Measurements from ENCODE around the gene CORO1C.

DNA sequence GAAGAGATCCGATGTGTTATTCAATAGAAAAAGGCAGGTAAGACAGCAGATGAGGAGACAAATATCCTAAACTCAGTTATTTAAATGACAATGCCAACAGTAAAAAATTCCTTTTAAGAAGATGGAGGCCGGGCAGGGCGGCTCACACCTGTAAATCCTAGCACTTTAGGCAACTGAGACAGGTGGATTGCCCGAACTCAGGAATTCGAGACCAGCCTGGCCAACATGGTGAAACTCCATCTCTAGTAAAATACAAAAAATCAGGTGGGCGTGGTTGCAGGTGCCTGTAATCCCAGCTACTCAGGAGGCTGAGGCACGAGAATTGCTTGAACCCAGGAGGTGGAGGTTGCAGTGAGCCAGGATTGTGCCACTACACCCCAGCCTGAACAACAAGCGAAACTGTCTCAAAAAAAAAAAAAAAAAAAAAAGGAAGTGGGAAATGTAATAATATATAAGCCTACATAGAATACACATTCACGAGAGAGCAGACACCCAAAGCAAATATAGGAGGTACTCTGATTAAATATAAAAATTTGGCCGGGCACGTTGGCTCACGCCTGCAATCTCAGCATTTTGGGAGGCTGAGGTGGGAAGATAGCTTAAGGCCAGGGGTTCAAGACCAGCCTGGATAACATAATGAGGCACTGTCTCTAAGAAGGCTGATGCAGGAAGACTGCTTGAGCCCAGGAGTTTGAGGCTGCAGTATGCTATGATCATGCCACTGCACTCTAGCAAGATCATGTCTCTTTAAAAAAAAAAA is 19.0 kb downstream of the CORO1C start:
- TF ChIP-seq CTCF (IDR thresholded peaks at IDR 0.05; ENCODE audit: low read depth, low read length, missing input control), result no peak
- TF ChIP-seq, protein P1, sequence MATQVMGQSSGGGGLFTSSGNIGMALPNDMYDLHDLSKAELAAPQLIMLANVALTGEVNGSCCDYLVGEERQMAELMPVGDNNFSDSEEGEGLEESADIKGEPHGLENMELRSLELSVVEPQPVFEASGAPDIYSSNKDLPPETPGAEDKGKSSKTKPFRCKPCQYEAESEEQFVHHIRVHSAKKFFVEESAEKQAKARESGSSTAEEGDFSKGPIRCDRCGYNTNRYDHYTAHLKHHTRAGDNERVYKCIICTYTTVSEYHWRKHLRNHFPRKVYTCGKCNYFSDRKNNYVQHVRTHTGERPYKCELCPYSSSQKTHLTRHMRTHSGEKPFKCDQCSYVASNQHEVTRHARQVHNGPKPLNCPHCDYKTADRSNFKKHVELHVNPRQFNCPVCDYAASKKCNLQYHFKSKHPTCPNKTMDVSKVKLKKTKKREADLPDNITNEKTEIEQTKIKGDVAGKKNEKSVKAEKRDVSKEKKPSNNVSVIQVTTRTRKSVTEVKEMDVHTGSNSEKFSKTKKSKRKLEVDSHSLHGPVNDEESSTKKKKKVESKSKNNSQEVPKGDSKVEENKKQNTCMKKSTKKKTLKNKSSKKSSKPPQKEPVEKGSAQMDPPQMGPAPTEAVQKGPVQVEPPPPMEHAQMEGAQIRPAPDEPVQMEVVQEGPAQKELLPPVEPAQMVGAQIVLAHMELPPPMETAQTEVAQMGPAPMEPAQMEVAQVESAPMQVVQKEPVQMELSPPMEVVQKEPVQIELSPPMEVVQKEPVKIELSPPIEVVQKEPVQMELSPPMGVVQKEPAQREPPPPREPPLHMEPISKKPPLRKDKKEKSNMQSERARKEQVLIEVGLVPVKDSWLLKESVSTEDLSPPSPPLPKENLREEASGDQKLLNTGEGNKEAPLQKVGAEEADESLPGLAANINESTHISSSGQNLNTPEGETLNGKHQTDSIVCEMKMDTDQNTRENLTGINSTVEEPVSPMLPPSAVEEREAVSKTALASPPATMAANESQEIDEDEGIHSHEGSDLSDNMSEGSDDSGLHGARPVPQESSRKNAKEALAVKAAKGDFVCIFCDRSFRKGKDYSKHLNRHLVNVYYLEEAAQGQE (IDR thresholded peaks at IDR 0.05), result no peak
- TF ChIP-seq, protein P2, sequence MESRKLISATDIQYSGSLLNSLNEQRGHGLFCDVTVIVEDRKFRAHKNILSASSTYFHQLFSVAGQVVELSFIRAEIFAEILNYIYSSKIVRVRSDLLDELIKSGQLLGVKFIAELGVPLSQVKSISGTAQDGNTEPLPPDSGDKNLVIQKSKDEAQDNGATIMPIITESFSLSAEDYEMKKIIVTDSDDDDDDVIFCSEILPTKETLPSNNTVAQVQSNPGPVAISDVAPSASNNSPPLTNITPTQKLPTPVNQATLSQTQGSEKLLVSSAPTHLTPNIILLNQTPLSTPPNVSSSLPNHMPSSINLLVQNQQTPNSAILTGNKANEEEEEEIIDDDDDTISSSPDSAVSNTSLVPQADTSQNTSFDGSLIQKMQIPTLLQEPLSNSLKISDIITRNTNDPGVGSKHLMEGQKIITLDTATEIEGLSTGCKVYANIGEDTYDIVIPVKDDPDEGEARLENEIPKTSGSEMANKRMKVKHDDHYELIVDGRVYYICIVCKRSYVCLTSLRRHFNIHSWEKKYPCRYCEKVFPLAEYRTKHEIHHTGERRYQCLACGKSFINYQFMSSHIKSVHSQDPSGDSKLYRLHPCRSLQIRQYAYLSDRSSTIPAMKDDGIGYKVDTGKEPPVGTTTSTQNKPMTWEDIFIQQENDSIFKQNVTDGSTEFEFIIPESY (IDR thresholded peaks at IDR 0.05), result no peak

Measured in liver (tissue), 2 donors.